HepG2 (cell line): Measurements from ENCODE around the gene ADGRD1. TPM values are rescaled to one million over a fixed set of nuclear protein-coding genes. Genes with fewer than 3 reads are reported as not detected.

Experiments used
- ATAC-seq: fragments of 200-7000 bp; cut with Tn5 transposase; 3 replicates; pipeline ENCODE4 v1.9.1; 2020; ENCODE audit warnings: mild to moderate bottlenecking, moderate library complexity
- BruUV-seq: library from RNA; stranded (reverse); fragments of 400-500 nt; replicated peaks from 2 replicates; lab custom pipeline; 2021; lab: Mats Ljungman, UMichigan
- CTCF ChIA-PET: fragments of 300-600 bp; formaldehyde crosslinking; extraction: SDS; loops from one replicate; lab custom pipeline; 2021; ENCODE audit warnings: low total read pairs, inconsistent platforms, low intra/inter-chr PET ratio; lab: Yijun Ruan, JAX
- POLR2A ChIA-PET: fragments of 350-600 bp; sonication (Branson Sonifier 250); formaldehyde crosslinking; loops from one replicate; lab custom pipeline; 2020; ENCODE audit warnings: antibody characterized with exemption, inconsistent platforms; lab: Yijun Ruan, JAX
- DNase-seq: peaks from one replicate; pipeline ENCODE4 v3.0.0-alpha.2; 2015; ENCODE audit warnings: low spot score
- FAIRE-seq: peaks from 3 replicates; lab custom pipeline; 2011; peaks lifted over from hg19 to GRCh38; lab: Jason Lieb, UNC
- H2AFZ ChIP-seq: one replicate; pipeline ENCODE4 v1.6.1; 2011; ENCODE audit warnings: low read length, inconsistent platforms
- H3K27ac ChIP-seq: fragments of 300-600 bp; 3 replicates; pipeline ENCODE4 v1.8.0; 2011; ENCODE audit warnings: mixed run types, mild to moderate bottlenecking, mixed read lengths, low read length, inconsistent platforms; ENCODE audit not compliant: insufficient read depth; ENCODE audit errors: extremely low read length
- H3K27me3 ChIP-seq, 2 experiments: fragments of 200-600 bp in 1 of 2; 2 replicates in 1 of 2; 3 replicates in 1 of 2; pipeline versions ENCODE4 v1.6.0 to v1.8.0; 2011; ENCODE audit warnings: low read length in 2 of 2, mild to moderate bottlenecking in 2 of 2, moderate library complexity in 2 of 2, inconsistent platforms in 1 of 2; ENCODE audit not compliant: insufficient read depth in 2 of 2, control insufficient read depth in 1 of 2
- H3K36me3 ChIP-seq, 2 experiments: fragments of 200-600 bp in 1 of 2; replicated peaks in 1 of 2; 2 replicates in 1 of 2; 3 replicates in 1 of 2; pipeline versions ENCODE4 v1.5.1 to v1.8.0; 2011; ENCODE audit warnings: low read length in 2 of 2, inconsistent platforms in 1 of 2; ENCODE audit not compliant: insufficient read depth in 2 of 2, control insufficient read depth in 1 of 2
- H3K4me1 ChIP-seq: 2 replicates; pipeline ENCODE4 v1.5.1; 2012; ENCODE audit warnings: low read length, inconsistent platforms; ENCODE audit not compliant: insufficient read depth
- H3K4me2 ChIP-seq: 2 replicates; pipeline ENCODE4 v1.6.0; 2011; ENCODE audit warnings: low read depth, low read length, inconsistent platforms
- H3K4me3 ChIP-seq, 3 experiments: fragments of 200-600 bp in 1 of 3; sonication (generic), shearing (Covaris generic) in 1 of 3; replicated peaks in 1 of 3; 2 replicates each; pipeline ENCODE4 v1.5.1; 2011 to 2016; ENCODE audit warnings: low read length in 3 of 3, inconsistent platforms in 2 of 3, low read depth in 2 of 3, mild to moderate bottlenecking in 2 of 3, control low read depth in 1 of 3, mixed read lengths in 1 of 3; ENCODE audit not compliant: insufficient read depth in 1 of 3
- H3K79me2 ChIP-seq: one replicate; pipeline ENCODE4 v1.6.1; 2011; ENCODE audit warnings: low read length, inconsistent platforms; ENCODE audit not compliant: insufficient read depth
- H3K9ac ChIP-seq: 2 replicates; pipeline ENCODE4 v1.6.0; 2011; ENCODE audit warnings: mild to moderate bottlenecking, low read depth, low read length, inconsistent platforms; ENCODE audit not compliant: insufficient read depth
- H3K9me3 ChIP-seq: 2 replicates; pipeline ENCODE4 v1.5.1; 2012; ENCODE audit warnings: mild to moderate bottlenecking, low read length
- H4K20me1 ChIP-seq: 2 replicates; pipeline ENCODE4 v1.6.0; 2011; ENCODE audit warnings: inconsistent platforms, mild to moderate bottlenecking, low read length, moderate library complexity; ENCODE audit not compliant: insufficient read depth
- CCDC6 ChIP-seq: sonication (generic); formaldehyde crosslinking; IDR thresholded peaks from 2 replicates; pipeline ENCODE4 v1.8.1; 2022; ENCODE audit warnings: mild to moderate bottlenecking, missing genetic modification reagents, moderate library complexity
- GTF2F1 ChIP-seq: fragments of 150-350 bp; IDR thresholded peaks from 2 replicates; pipeline ENCODE4 v1.6.1; 2014; ENCODE audit warnings: low read length
- POLR2A ChIP-seq, 2 experiments: IDR thresholded peaks; 2 replicates each; pipeline ENCODE4 v1.6.1; 2011; ENCODE audit warnings: low read depth in 2 of 2, low read length in 2 of 2, mild to moderate bottlenecking in 1 of 2, moderate library complexity in 1 of 2; ENCODE audit not compliant: insufficient read depth in 1 of 2
- RNF2 ChIP-seq: fragments of 450-650 bp; conservative IDR thresholded peaks from 2 replicates; pipeline ENCODE4 v1.6.1; 2016; ENCODE audit warnings: low read depth
- RXRB ChIP-seq: IDR thresholded peaks from 2 replicates; pipeline ENCODE4 v1.6.1; 2016; ENCODE audit warnings: borderline replicate concordance, missing genetic modification reagents, missing compliant biosample characterization
- STAT6 ChIP-seq: sonication (generic); formaldehyde crosslinking; IDR thresholded peaks from 2 replicates; pipeline ENCODE4 v1.4.0; 2020; ENCODE audit warnings: missing genetic modification reagents, mild to moderate bottlenecking, borderline replicate concordance
- TBP ChIP-seq: sonication (generic); formaldehyde crosslinking; IDR thresholded peaks from 2 replicates; pipeline ENCODE4 v1.5.0; 2020; ENCODE audit warnings: missing genetic modification reagents
- TBX3 ChIP-seq: fragments of 450-650 bp; IDR thresholded peaks from 2 replicates; pipeline ENCODE4 v1.6.1; 2017; ENCODE audit warnings: antibody characterized with exemption, mild to moderate bottlenecking, inconsistent platforms, borderline replicate concordance
- ZNF414 ChIP-seq: sonication (generic); formaldehyde crosslinking; IDR thresholded peaks from 2 replicates; pipeline ENCODE4 v1.5.0; 2020; ENCODE audit warnings: missing genetic modification reagents
- ZNF562 ChIP-seq: sonication (generic); formaldehyde crosslinking; IDR thresholded peaks from 2 replicates; pipeline ENCODE4 v1.8.0; 2022; ENCODE audit warnings: missing genetic modification reagents, borderline replicate concordance
- ZNF788 ChIP-seq: sonication (generic); formaldehyde crosslinking; IDR thresholded peaks from 2 replicates; pipeline ENCODE4 v1.5.0; 2020; ENCODE audit warnings: mild to moderate bottlenecking, missing genetic modification reagents, borderline replicate concordance
- ZNF879 ChIP-seq: sonication (generic); formaldehyde crosslinking; IDR thresholded peaks from 2 replicates; pipeline ENCODE4 v1.8.1; 2023; ENCODE audit warnings: missing genetic modification reagents
- WGBS: methylation state at CpG from one replicate; pipeline ENCODE4 v1.1.6; 2017; ENCODE audit warnings: low lambda C conversion rate; 5-methylcytosine and 5-hydroxymethylcytosine counted together
- in situ Hi-C: cut with HindIII; loops from 2 replicates; pipeline ENCODE4 v1.10.0; 2017; ENCODE audit warnings: low pct_unique_long_range_greater_than_20kb; ENCODE audit not compliant: extremely low pct_ligation_motif_present
- intact Hi-C: fragments of 100-400 bp; cut with micrococcal nuclease; formaldehyde crosslinking; loops from one replicate; pipeline ENCODE4 v1.10.0; 2022; ENCODE audit not compliant: unreplicated experiment
- polyA plus RNA-seq, 8 experiments: library from polyadenylated mRNA; depleted of rRNA in 3 of 8; stranded (reverse) in 7 of 8; unstranded in 1 of 8; fragments of >200 nt; fragmentation: Illumina TruSeq in 4 of 8; extraction: Trizol in 4 of 8; gene quantifications; 2 replicates each; pipeline versions ENCODE4 v1.2.1 to v1.2.3, GENCODE V29; 2011 to 2016; ENCODE audit warnings: low read depth in 4 of 8, missing spikeins in 1 of 8, mixed read lengths in 1 of 8; ENCODE audit not compliant: insufficient read depth in 1 of 8
- total RNA-seq, 5 experiments: library from RNA; depleted of rRNA; stranded (reverse); fragments of >200 nt; fragmentation: Illumina TruSeq; extraction: Trizol; gene quantifications; 2 replicates each; pipeline ENCODE4 v1.2.3, GENCODE V29; 2016; ENCODE audit warnings: low read depth in 1 of 5
- TF ChIP-seq, protein P1 (sequence below): sonication (generic); formaldehyde crosslinking; conservative IDR thresholded peaks from 2 replicates; pipeline ENCODE4 v1.4.0; 2020; ENCODE audit warnings: missing genetic modification reagents

The ADGRD1 gene
- total and polyA plus RNA-seq, 2 of the 13 experiments (the other 11 are each of a cell fraction or from before 2014, with no cell fraction given): 0.46 to 12.4 TPM

DNA sequence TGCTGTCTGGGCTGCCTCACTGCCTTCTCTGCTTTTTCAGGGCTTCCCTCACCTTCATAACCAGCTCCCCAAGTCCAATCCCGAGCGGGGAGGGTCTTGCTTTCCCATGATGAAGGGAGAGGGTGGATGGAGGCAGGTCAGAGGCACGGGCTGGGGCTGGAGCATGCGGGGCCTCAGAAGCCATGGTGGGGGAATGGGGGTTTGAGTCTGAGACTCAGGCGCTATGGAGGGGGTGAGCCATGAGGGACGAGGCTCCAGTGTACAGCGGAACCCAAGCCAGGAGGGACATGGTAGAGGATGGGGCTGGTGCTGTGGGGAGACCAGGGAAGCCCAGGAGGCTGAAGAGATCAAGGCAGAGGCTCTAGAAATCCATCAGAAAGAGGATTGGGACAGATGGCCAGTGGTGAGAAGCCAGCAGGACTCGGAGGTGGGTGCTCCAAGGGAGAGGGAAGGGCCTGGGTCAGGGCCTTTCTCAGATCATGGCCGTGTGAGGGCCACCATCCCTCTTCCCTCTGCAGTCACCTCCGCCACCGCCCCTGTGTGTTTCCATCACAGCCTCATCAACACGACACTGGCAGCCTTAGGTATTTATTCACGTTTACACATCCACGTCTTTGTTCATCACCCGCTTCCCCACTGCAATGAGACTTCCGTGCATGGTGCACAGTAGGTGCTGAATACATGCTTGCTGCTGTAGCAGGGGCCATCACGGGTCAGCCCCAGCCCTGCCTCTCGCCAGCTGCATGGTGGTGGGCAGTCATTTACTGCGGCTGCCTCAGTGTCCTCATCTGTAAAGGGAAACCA, 144.7 kb downstream of the ADGRD1 start:
- Histone ChIP-seq H3K4me2 (no peak overlapping the region), H3K27ac (no peak overlapping the region), H3K27me3 (no peaks in the 10 kb centered on the region), H2AFZ (no peak overlapping the region), H4K20me1 (no peaks in the 10 kb centered on the region), H3K9me3 (no peaks in the 10 kb centered on the region), H3K4me1 (no peaks in the 10 kb centered on the region), H3K79me2 (no peaks in the 10 kb centered on the region), H3K4me3 (no peak overlapping the region), H3K9ac (no peak overlapping the region), H3K36me3 (no peaks in the 10 kb centered on the region)
- FAIRE-seq: no peak
- BruUV-seq: no TSS peak
- POLR2A ChIA-PET: no interaction called here
- in situ Hi-C loops: no loop called here
- TF ChIP-seq, protein P1, sequence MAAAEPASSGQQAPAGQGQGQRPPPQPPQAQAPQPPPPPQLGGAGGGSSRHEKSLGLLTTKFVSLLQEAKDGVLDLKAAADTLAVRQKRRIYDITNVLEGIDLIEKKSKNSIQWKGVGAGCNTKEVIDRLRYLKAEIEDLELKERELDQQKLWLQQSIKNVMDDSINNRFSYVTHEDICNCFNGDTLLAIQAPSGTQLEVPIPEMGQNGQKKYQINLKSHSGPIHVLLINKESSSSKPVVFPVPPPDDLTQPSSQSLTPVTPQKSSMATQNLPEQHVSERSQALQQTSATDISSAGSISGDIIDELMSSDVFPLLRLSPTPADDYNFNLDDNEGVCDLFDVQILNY: no peak
- TF ChIP-seq TBX3 (no peak), ZNF788 (CRISPR knock-in tag) (no peak), RXRB (CRISPR knock-in tag) (no peak), STAT6 (CRISPR knock-in tag) (no peak), GTF2F1 (no peak), ZNF414 (CRISPR knock-in tag) (no peak), CCDC6 (CRISPR knock-in tag) (no peak), TBP (no peak), ZNF562 (CRISPR knock-in tag) (no peak), RNF2 (no peak), POLR2A (IDR thresholded peaks at IDR 0.05; ENCODE audit: insufficient read depth in 1 of 2, low read depth in 2 of 2, low read length in 2 of 2) (no peak), ZNF879 (no peak)
- ATAC-seq: no peak
- intact Hi-C loops: no loop called here
- CTCF ChIA-PET: no interaction called here
- no peak for DNase-seq
- WGBS: 83% methylated on average over 18 of the region's 19 CpGs
